Loucy (cell line): ENCODE results near the gene SOD2.

ENCODE experiments used
- CTCF ChIP-seq: fragments of 200-600 bp; sonication (generic); conservative IDR thresholded peaks from 2 replicates; pipeline ENCODE4 v1.5.1; 2014; ENCODE audit warnings: mild to moderate bottlenecking, antibody characterized with exemption, low read length
- EZH2phosphoT487 ChIP-seq: fragments of 200-600 bp; IDR thresholded peaks from 2 replicates; pipeline ENCODE4 v1.6.1; 2018; ENCODE audit warnings: antibody characterized with exemption, mild to moderate bottlenecking, moderate library complexity, borderline replicate concordance

DNA sequence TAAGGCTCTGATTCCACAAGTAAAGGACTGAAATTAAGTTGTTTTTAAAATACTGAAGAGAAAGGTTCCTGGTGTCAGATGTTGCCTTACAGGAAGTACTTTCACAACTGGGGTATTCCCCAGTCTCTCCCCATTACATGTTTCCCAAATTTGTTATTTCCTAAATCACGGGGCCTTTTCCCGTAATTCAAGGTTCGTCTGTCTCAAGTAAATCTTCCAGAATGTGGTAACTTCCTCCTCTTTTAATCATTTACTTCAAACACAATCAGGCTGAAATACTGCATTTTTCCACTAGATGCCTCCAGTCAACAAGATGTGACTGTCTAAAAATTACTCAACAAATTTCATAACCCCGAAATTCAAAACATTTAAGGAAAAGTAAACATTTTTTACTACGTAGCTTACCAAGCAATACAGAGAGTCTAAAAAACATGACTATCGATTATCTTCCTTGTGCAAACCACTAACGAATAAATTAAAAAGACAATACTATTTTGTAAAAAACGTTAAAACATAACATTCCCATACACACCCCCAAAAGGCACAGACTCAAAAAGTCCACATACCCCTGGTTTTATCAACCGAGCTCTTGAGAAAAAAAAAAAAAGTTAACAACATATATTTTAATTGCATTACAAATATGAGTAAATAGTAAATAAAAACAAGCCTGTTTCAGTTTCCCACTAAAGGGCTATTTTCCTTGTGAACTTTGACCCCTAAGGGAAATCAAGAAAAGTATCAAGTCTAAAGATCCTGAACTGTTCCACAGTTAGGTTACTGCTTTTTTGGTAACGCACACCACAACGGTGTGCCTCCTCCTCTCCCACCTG, 1.7 kb downstream of the SOD2 start:
- TF ChIP-seq CTCF (peak; percentile 88), EZH2phosphoT487 (no peak)
